ENCODE measurements around the gene ARL5C.
"Not testable (repeated sequence)": the region's sequence is repeated elsewhere in the genome, so short reads cannot be mapped to it uniquely, and the experiment has no call there.

Gene ARL5C

GRCh38 chr17:39170558-39170957 is 4.6 kb upstream of the ARL5C start:
- TF ChIP-seq, protein P1, sequence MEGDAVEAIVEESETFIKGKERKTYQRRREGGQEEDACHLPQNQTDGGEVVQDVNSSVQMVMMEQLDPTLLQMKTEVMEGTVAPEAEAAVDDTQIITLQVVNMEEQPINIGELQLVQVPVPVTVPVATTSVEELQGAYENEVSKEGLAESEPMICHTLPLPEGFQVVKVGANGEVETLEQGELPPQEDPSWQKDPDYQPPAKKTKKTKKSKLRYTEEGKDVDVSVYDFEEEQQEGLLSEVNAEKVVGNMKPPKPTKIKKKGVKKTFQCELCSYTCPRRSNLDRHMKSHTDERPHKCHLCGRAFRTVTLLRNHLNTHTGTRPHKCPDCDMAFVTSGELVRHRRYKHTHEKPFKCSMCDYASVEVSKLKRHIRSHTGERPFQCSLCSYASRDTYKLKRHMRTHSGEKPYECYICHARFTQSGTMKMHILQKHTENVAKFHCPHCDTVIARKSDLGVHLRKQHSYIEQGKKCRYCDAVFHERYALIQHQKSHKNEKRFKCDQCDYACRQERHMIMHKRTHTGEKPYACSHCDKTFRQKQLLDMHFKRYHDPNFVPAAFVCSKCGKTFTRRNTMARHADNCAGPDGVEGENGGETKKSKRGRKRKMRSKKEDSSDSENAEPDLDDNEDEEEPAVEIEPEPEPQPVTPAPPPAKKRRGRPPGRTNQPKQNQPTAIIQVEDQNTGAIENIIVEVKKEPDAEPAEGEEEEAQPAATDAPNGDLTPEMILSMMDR (IDR thresholded peaks at IDR 0.05; ENCODE audit: low read depth, low read length): no peak
- TF ChIP-seq EZH2phosphoT487 (IDR thresholded peaks at IDR 0.05; ENCODE audit: low read depth): no peak

DNA sequence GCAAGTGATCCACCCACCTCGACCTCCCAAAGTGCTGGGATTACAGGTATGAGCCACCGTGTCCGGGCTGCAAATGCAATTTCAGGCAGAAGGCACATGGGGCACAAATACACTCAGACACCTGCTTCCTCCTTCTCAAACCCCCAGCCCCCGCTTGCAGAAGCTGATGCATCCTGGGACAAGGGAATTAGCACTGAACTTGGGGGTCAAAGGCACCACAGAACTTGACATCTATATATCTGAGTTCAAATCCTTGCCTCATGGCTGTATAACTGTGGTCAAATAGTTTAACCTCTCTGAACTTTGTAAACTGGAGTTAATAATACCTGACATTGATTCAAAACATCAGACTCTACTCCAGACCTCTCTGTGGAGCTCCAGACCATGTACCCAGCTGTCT is 4.1 kb upstream of the ARL5C start:
- Histone ChIP-seq H2AFZ (ENCODE audit: low read depth, low read length) (no peak overlapping the region), H3K4me3 (ENCODE audit: low read length) (no peak overlapping the region), H3K79me2 (ENCODE audit: low read length) (no peaks in the 10 kb centered on the region), H3K4me1 (ENCODE audit: low read length) (no peaks in the 10 kb centered on the region), H3K4me2 (ENCODE audit: low read length) (peak overlapping the region; percentile 9; the same call in 1 of the 2 replicates), H3K36me3 (replicated peaks; ENCODE audit: low read depth, low read length) (no peaks in the 10 kb centered on the region), H3K27me3 (ENCODE audit: low read depth, low read length) (peaks cover 4% of the 10 kb centered on the region), H3K27ac (ENCODE audit: low read length) (no peak overlapping the region), H3K9me3 (ENCODE audit: insufficient read depth, low read length) (no peaks in the 10 kb centered on the region), H4K20me1 (ENCODE audit: insufficient read depth, low read length) (no peaks in the 10 kb centered on the region), H3K9ac (ENCODE audit: low read length) (no peak overlapping the region)
- TF ChIP-seq, protein P1 (IDR thresholded peaks at IDR 0.05; ENCODE audit: low read depth, low read length): no peak
- no peak for TF ChIP-seq EZH2phosphoT487 (IDR thresholded peaks at IDR 0.05; ENCODE audit: low read depth)

More at GRCh38 chr17:39170558-39170957, 4.6 kb upstream of the ARL5C start:
- Histone ChIP-seq H3K79me2 (ENCODE audit: low read length) (no peaks in the 10 kb centered on the region), H3K4me1 (ENCODE audit: low read length) (no peaks in the 10 kb centered on the region), H4K20me1 (ENCODE audit: insufficient read depth, low read length) (no peaks in the 10 kb centered on the region), H3K27ac (ENCODE audit: low read length) (no peak overlapping the region), H3K4me2 (ENCODE audit: low read length) (0 out of 2 replicates have a peak overlapping the region, but pooled peaks have one; percentile 9), H3K27me3 (ENCODE audit: low read depth, low read length) (peaks cover 4% of the 10 kb centered on the region), H3K9me3 (ENCODE audit: insufficient read depth, low read length) (no peaks in the 10 kb centered on the region), H3K4me3 (ENCODE audit: low read length) (no peak overlapping the region), H2AFZ (ENCODE audit: low read depth, low read length) (no peak overlapping the region), H3K36me3 (replicated peaks; ENCODE audit: low read depth, low read length) (no peaks in the 10 kb centered on the region), H3K9ac (ENCODE audit: low read length) (no peak overlapping the region)

GRCh38 chr17:39169518-39169917 is 3.6 kb upstream of the ARL5C start:
- no peaks in the 10 kb centered on the region for H3K36me3 ChIP-seq (replicated peaks; ENCODE audit: low read depth, low read length)
- no peak overlapping the region for H2AFZ ChIP-seq (ENCODE audit: low read depth, low read length)
- H3K4me3 ChIP-seq (ENCODE audit: low read length): no peak overlapping the region
- no peak overlapping the region for H3K4me2 ChIP-seq (ENCODE audit: low read length)
- H3K27ac ChIP-seq (ENCODE audit: low read length): no peak overlapping the region
- no peaks in the 10 kb centered on the region for H4K20me1 ChIP-seq (ENCODE audit: insufficient read depth, low read length)
- TF ChIP-seq EZH2phosphoT487 (IDR thresholded peaks at IDR 0.05; ENCODE audit: low read depth): no peak
- TF ChIP-seq, protein P1 (IDR thresholded peaks at IDR 0.05; ENCODE audit: low read depth, low read length): no peak
- no peaks in the 10 kb centered on the region for H3K79me2 ChIP-seq (ENCODE audit: low read length)
- H3K9ac ChIP-seq (ENCODE audit: low read length): no peak overlapping the region
- no peaks in the 10 kb centered on the region for H3K9me3 ChIP-seq (ENCODE audit: insufficient read depth, low read length)
- H3K4me1 ChIP-seq (ENCODE audit: low read length): no peaks in the 10 kb centered on the region
- peaks cover 4% of the 10 kb centered on the region for H3K27me3 ChIP-seq (ENCODE audit: low read depth, low read length)

DNA sequence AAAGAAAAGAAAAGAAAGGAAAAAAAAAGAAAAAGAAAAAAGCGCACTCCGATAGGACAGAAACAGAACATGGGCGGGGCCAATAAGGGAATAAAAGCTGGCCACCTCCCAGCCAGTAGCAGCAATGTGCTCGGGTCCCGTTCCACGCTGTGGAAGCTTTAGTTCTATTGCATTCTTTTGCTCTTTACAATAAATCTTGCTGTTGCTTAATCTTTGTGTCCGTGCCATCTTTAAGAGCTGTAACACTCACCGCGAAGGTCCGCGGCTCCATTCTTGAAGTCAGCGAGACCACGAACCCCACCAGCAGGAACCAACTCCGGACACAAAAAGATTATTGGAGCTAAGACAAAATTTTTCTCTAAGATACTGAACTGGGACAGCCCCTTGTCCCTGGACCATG is 3.1 kb upstream of the ARL5C start:
- no peak for TF ChIP-seq EZH2phosphoT487 (IDR thresholded peaks at IDR 0.05; ENCODE audit: low read depth)
- TF ChIP-seq, protein P1 (IDR thresholded peaks at IDR 0.05; ENCODE audit: low read depth, low read length): no peak
- no peak overlapping the region for H3K4me2 ChIP-seq (ENCODE audit: low read length)
- no peak overlapping the region for H3K27ac ChIP-seq (ENCODE audit: low read length)
- peaks cover 4% of the 10 kb centered on the region for H3K27me3 ChIP-seq (ENCODE audit: low read depth, low read length)
- no peaks in the 10 kb centered on the region for H3K79me2 ChIP-seq (ENCODE audit: low read length)
- no peaks in the 10 kb centered on the region for H3K9me3 ChIP-seq (ENCODE audit: insufficient read depth, low read length)
- H3K4me3 ChIP-seq (ENCODE audit: low read length): no peak overlapping the region
- H2AFZ ChIP-seq (ENCODE audit: low read depth, low read length): no peak overlapping the region
- H3K9ac ChIP-seq (ENCODE audit: low read length): no peak overlapping the region
- H4K20me1 ChIP-seq (ENCODE audit: insufficient read depth, low read length): no peaks in the 10 kb centered on the region
- H3K36me3 ChIP-seq (replicated peaks; ENCODE audit: low read depth, low read length): no peaks in the 10 kb centered on the region
- H3K4me1 ChIP-seq (ENCODE audit: low read length): no peaks in the 10 kb centered on the region

GRCh38 chr17:39168503-39168902 is 2.5 kb upstream of the ARL5C start:
- not testable (repeated sequence) for H3K27ac ChIP-seq (ENCODE audit: low read length); H3K4me1 ChIP-seq (ENCODE audit: low read length); H3K9me3 ChIP-seq (ENCODE audit: insufficient read depth, low read length); H3K4me3 ChIP-seq (ENCODE audit: low read length); H2AFZ ChIP-seq (ENCODE audit: low read depth, low read length); H4K20me1 ChIP-seq (ENCODE audit: insufficient read depth, low read length); H3K79me2 ChIP-seq (ENCODE audit: low read length); H3K4me2 ChIP-seq (ENCODE audit: low read length); H3K27me3 ChIP-seq (ENCODE audit: low read depth, low read length); H3K36me3 ChIP-seq (replicated peaks; ENCODE audit: low read depth, low read length); H3K9ac ChIP-seq (ENCODE audit: low read length)

Data from OCI-LY3 (cell line).